Measurements from ENCODE around the gene CCDC150. TPM values are rescaled to one million over a fixed set of nuclear protein-coding genes. Genes with fewer than 3 reads are reported as not detected.

Gene CCDC150
- 2.6 to 8.2 TPM (median 4.7 TPM) in 5 replicates for total RNA-seq (2022; extraction: Qiagen RNA extraction)

DNA sequence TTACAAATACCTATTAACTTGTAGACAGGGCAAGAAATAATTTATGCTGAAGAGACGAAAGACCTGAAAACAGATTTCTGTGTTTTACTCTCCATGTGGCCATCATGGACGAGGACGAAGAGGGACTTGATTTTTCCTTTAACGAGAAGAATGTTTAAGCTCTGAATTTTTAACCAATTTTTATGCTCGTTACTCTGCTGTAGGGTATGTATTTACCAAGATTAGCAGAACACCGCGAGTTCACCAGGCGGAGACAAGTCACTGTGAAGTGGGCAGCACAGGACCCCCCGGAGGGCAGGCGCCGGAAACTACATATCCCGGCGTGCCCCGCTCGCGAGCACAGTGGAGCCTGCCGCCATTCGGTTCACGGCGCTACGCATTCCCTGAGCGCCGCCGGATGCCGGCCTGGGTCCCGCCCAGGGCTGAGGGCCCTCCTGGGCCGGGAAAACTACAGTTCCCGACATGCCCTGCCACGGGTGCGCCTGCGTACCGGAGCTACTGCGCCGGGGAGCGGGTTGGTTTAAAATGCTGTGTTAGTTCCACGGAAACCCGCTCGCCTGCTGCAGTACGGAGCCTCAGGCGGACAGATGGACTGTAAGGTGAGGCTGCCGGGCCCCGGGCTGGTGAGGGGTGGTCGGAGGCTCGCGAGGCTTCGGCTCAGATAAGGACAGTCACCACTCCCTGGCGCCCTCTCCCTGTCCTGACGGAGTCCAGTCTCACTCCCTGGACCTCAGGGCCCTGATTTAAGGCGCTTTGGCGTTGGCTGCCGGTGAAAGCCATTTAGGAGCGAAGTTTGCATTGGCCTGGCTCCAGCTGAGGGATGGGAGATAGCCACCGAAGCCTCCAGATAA, at the start of gene CCDC150:
CCDC150 (plus strand) TSS at position 536 of the 851 bp plus-strand sequence; CDS start at position 588, 52 bp downstream.

DNA sequence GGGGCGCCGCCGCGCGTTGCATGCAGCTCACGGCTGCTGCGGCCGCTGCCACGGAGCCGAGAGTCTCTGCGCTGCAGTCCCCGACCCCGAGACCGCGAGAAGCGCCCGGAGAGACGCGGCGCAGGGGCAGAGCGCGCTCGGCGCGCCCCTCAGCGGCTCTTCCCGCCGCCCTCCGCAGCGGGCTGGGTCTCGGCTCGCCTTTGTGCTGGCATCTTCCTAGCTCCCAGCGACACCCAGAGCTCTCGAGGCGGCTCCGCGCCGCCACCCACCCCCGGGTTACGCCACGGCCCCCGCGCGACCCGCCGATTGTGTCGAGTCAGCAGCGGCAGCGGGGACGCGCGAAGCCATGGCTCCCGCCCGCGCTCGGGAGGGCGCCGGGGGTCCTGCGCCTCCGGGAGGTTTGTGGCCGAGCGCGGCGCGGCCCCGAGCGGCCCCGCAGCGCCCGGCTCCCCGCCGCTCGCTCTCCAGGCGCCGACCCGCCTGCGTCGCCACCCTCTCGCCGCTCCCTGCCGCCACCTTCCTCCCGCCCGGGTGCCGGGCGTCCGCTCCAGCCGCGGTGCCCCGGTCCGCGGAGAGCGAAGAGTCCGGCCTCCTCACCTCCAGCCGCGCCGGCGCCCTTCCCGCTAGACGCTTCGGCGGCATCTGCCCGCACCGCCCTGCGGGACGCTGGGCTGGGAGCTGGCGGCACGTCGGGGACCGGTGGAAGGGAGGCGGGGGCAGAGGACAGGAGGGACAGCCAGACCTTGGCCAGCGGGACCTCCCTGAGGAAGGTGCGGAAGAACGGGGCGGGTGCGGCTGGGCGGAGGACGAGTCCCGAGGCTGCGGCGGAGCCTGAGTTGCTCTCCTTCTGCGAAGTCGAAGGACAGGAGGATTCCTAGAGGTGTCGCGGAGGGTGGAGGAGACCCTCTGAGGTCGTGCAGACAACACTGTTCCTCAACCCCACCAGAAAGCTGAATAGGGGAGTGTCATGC, 46.3 kb upstream of the CCDC150 start, which contains the start of gene HECW2:
HECW2 (minus strand) TSS at position 644 of the 971 bp plus-strand sequence.

Other genes starting within 250 kb of the CCDC150 start
- gene HECW2, start 46.2 kb upstream of the CCDC150 start, total RNA-seq (2022; extraction: Qiagen RNA extraction) = 1.4 to 2.0 TPM (median 1.8 TPM) in 5 replicates
- gene GTF3C3, start 160.0 kb downstream of the CCDC150 start, total RNA-seq (2022; extraction: Qiagen RNA extraction) = 15.4 to 20.0 TPM (median 18.4 TPM) in 5 replicates
- 0.07 to 0.14 TPM (median 0.09 TPM) in 3 of 5 replicates, not detected in the others for gene C2orf66, start 169.6 kb downstream of the CCDC150 start, total RNA-seq (2022; extraction: Qiagen RNA extraction)

Measured in A549 treated with Mapracorat at 1 μM for 4 hours (cell line).